Dedifferentiated amniotic fluid mesenchymal stem cell (primary cell): ENCODE measurements around the gene RPSA.
"Not testable (repeated sequence)": the region's sequence is repeated elsewhere in the genome, so short reads cannot be mapped to it uniquely, and the experiment has no call there.

Source experiments
- DNase-seq: peaks from one replicate; pipeline ENCODE4 v3.0.0-alpha.2; 2016; ENCODE audit errors: extremely low spot score

RPSA gene

GRCh38 chr3:39388741-39389248 lies 17.7 kb upstream of the RPSA start:
- no peak for DNase-seq

- DNase-seq, result no peak
These were observed 16.3 kb upstream of the RPSA start for GRCh38 chr3:39390181-39390580.

- no peak for DNase-seq
These were observed 9.8 kb upstream of the RPSA start for GRCh38 chr3:39396690-39397089.

GRCh38 chr3:39398700-39399099 lies 7.8 kb upstream of the RPSA start:
- DNase-seq, result no peak

GRCh38 chr3:39401983-39402382 lies 4.5 kb upstream of the RPSA start:
- DNase-seq, result no peak

GRCh38 chr3:39404943-39405686 lies 1.4 kb upstream of the RPSA start:
- DNase-seq, result no peak

GRCh38 chr3:39405687-39406367 lies 693 bp upstream of the RPSA start:
- DNase-seq, result no peak

- no peak for DNase-seq
These were observed 724 bp downstream of the RPSA start for GRCh38 chr3:39407259-39407629.

GRCh38 chr3:39407773-39408492 lies 1.4 kb downstream of the RPSA start:
- no peak for DNase-seq

- no peak for DNase-seq
These were observed 2.2 kb downstream of the RPSA start for GRCh38 chr3:39408493-39409372.

- DNase-seq, result no peak
These were observed 3.1 kb downstream of the RPSA start for GRCh38 chr3:39409514-39410136.

GRCh38 chr3:39410893-39411292 lies 4.4 kb downstream of the RPSA start:
- DNase-seq, result no peak

GRCh38 chr3:39412668-39413260 lies 6.2 kb downstream of the RPSA start:
- DNase-seq, result no peak

GRCh38 chr3:39413691-39414420 lies 7.3 kb downstream of the RPSA start:
- DNase-seq, result no peak

GRCh38 chr3:39414421-39414907 lies 7.9 kb downstream of the RPSA start:
- DNase-seq, result no peak

- not testable (repeated sequence) for DNase-seq
These were observed 8.8 kb downstream of the RPSA start for GRCh38 chr3:39415302-39415701.

- DNase-seq, result no peak
These were observed 9.5 kb downstream of the RPSA start for GRCh38 chr3:39415983-39416382.

GRCh38 chr3:39416998-39417397 lies 10.5 kb downstream of the RPSA start:
- not testable (repeated sequence) for DNase-seq

GRCh38 chr3:39418556-39419225 lies 12.2 kb downstream of the RPSA start:
- DNase-seq, result not testable (repeated sequence)
